Thoracic aorta (tissue), 2 donors: Measurements from ENCODE around the gene FASTKD1. TPM values are rescaled to one million over a fixed set of nuclear protein-coding genes. Genes with fewer than 3 reads are reported as not detected.
"Not testable (repeated sequence)": the region's sequence is repeated elsewhere in the genome, so short reads cannot be mapped to it uniquely, and the experiment has no call there.

Experiments
- ATAC-seq: fragments of 150-250 bp; one replicate; pipeline ENCODE4 v1.8.0; 2017; ENCODE audit warnings: low read depth; ENCODE audit not compliant: insufficient number of reproducible peaks, low FRiP score
- DNase-seq: peaks from one replicate; pipeline ENCODE4 v3.0.0-alpha.2; 2020; ENCODE audit warnings: low spot score
- H3K27ac ChIP-seq, 2 donors: fragments of 200-600 bp; sonication (generic); 1 replicate in 1 of 2; 2 replicates in 1 of 2; pipeline ENCODE4 v1.5.1; 2016; ENCODE audit warnings: mild to moderate bottlenecking in 2 of 2, moderate library complexity in 2 of 2
- H3K27me3 ChIP-seq: fragments of 200-600 bp; sonication (generic); replicated peaks from 2 replicates; pipeline ENCODE4 v1.6.0; 2016; ENCODE audit warnings: mild to moderate bottlenecking; ENCODE audit not compliant: insufficient read depth
- H3K36me3 ChIP-seq: fragments of 200-600 bp; sonication (generic); one replicate; pipeline ENCODE4 v1.5.1; 2016
- H3K4me1 ChIP-seq, 2 donors: fragments of 200-600 bp; sonication (generic); 1 replicate in 1 of 2; 2 replicates in 1 of 2; pipeline versions ENCODE4 v1.5.1 to v1.6.0; 2016; ENCODE audit warnings: low read depth in 2 of 2, mild to moderate bottlenecking in 1 of 2; ENCODE audit not compliant: control insufficient read depth in 1 of 2
- H3K4me3 ChIP-seq: fragments of 200-600 bp; sonication (generic); 2 replicates; pipeline ENCODE4 v1.5.1; 2016; ENCODE audit warnings: mild to moderate bottlenecking
- H3K9me3 ChIP-seq: fragments of 200-600 bp; sonication (generic); 2 replicates; pipeline ENCODE4 v1.5.1; 2016
- CTCF ChIP-seq: fragments of 200-600 bp; sonication (generic); IDR thresholded peaks from one replicate; pipeline ENCODE4 v1.5.1; 2019; ENCODE audit warnings: antibody characterized with exemption
- total RNA-seq, 2 donors: library from RNA; depleted of rRNA; stranded (reverse); fragments of >200 nt; gene quantifications; one replicate each; pipeline versions ENCODE4 v1.1.0 to v1.2.3, GENCODE V29; 2016

The FASTKD1 gene
- total RNA-seq, 2 donors from 2014 or later, result 11.5 to 15.2 TPM

GRCh38 chr2:169585673-169586072 is 12.0 kb upstream of the FASTKD1 start:
- no peak for ATAC-seq
- Histone ChIP-seq H3K27ac (peak overlapping the region; percentile 98 to 99), H3K9me3 (no peaks in the 10 kb centered on the region)

GRCh38 chr2:169584005-169584877 is 10.6 kb upstream of the FASTKD1 start, which contains the start of gene PPIG:
PPIG (plus strand) TSS chr2:169584351; CDS start chr2:169604042, 19,691 bp downstream.
- Histone ChIP-seq H3K36me3 (no peaks in the 10 kb centered on the region), H3K27ac (peak within 1 kb of the TSS; percentile 98 to 99), H3K4me3 (peak within 1 kb of the TSS; percentile 87), H3K4me1 (peaks cover 21 to 27% of the 10 kb centered on the region in 2 donors), H3K9me3 (no peaks in the 10 kb centered on the region), H3K27me3 (no peaks in the 10 kb centered on the region)
- peak; percentile 70 for DNase-seq
- no peak for TF ChIP-seq CTCF
- peak; percentile 84 for ATAC-seq

More at GRCh38 chr2:169585673-169586072, 12.0 kb upstream of the FASTKD1 start:
- Histone ChIP-seq H3K4me1 (peaks cover 21 to 27% of the 10 kb centered on the region in 2 donors), H3K27me3 (no peaks in the 10 kb centered on the region), H3K4me3 (peak overlapping the region; percentile 87), H3K36me3 (no peaks in the 10 kb centered on the region)
- DNase-seq, result no peak
- TF ChIP-seq CTCF, result no peak

GRCh38 chr2:169583518-169583917 is 9.9 kb upstream of the FASTKD1 start:
- Histone ChIP-seq H3K4me3 (peak overlapping the region; percentile 87), H3K36me3 (no peaks in the 10 kb centered on the region), H3K4me1 (peaks cover 21 to 27% of the 10 kb centered on the region in 2 donors), H3K27ac (peak overlapping the region; percentile 98 to 99), H3K27me3 (no peaks in the 10 kb centered on the region), H3K9me3 (no peaks in the 10 kb centered on the region)
- ATAC-seq (no peak), DNase-seq (no peak)
- TF ChIP-seq CTCF, result no peak

GRCh38 chr2:169582552-169583266 is 9.0 kb upstream of the FASTKD1 start:
- H3K36me3 ChIP-seq, H3K4me3 ChIP-seq, H3K9me3 ChIP-seq, DNase-seq, H3K27me3 ChIP-seq, ATAC-seq, H3K27ac ChIP-seq: not testable (repeated sequence)
- H3K4me1 ChIP-seq, result peaks cover 21 to 23% of the 10 kb centered on the region in 2 donors

- no peaks in the 10 kb centered on the region for H3K4me1 ChIP-seq
- no peaks in the 10 kb centered on the region for H3K36me3 ChIP-seq
- H3K9me3 ChIP-seq, result no peaks in the 10 kb centered on the region
- TF ChIP-seq CTCF, result no peak
- no peaks in the 10 kb centered on the region for H3K27me3 ChIP-seq
- ATAC-seq (no peak), DNase-seq (no peak)
- H3K4me3 ChIP-seq, result no peak overlapping the region
- no peak overlapping the region for H3K27ac ChIP-seq
Measured at GRCh38 chr2:169579044-169579443, 5.4 kb upstream of the FASTKD1 start.

GRCh38 chr2:169575264-169575663 is 1.6 kb upstream of the FASTKD1 start:
- ATAC-seq, H3K9me3 ChIP-seq, H3K36me3 ChIP-seq, H3K27ac ChIP-seq, H3K4me3 ChIP-seq, DNase-seq, H3K27me3 ChIP-seq, H3K4me1 ChIP-seq: not testable (repeated sequence)

GRCh38 chr2:169574539-169574938 is 874 bp upstream of the FASTKD1 start:
- not testable (repeated sequence) for H3K27me3 ChIP-seq, DNase-seq, H3K36me3 ChIP-seq, H3K27ac ChIP-seq, H3K9me3 ChIP-seq, H3K4me3 ChIP-seq, H3K4me1 ChIP-seq, ATAC-seq
